Tibial nerve (tissue), 4 donors: ENCODE results near the gene TXLNG.

ENCODE experiments used
- EP300 ChIP-seq, 2 donors: sonication (generic); formaldehyde crosslinking; IDR thresholded peaks; one replicate each; pipeline ENCODE4 v1.6.1; 2017; ENCODE audit warnings: antibody characterized with exemption in 2 of 2, mild to moderate bottlenecking in 1 of 2
- POLR2A ChIP-seq, 2 donors: fragments of 450-650 bp; IDR thresholded peaks; one replicate each; pipeline ENCODE4 v1.6.1; 2017; ENCODE audit warnings: antibody characterized with exemption in 2 of 2, mild to moderate bottlenecking in 2 of 2, moderate library complexity in 2 of 2
- TF ChIP-seq, protein P1 (sequence below), 5 experiments: fragments of 200-600 bp in 3 of 5; fragments of 450-650 bp in 2 of 5; sonication (generic) in 3 of 5; IDR thresholded peaks; one replicate each; pipeline ENCODE4 v1.5.1; 2016 to 2019; ENCODE audit warnings: antibody characterized with exemption in 5 of 5, mild to moderate bottlenecking in 3 of 5, moderate library complexity in 2 of 5

GRCh38 chrX:16774746-16775145 is 11.5 kb upstream of the TXLNG start:
- TF ChIP-seq, protein P1, sequence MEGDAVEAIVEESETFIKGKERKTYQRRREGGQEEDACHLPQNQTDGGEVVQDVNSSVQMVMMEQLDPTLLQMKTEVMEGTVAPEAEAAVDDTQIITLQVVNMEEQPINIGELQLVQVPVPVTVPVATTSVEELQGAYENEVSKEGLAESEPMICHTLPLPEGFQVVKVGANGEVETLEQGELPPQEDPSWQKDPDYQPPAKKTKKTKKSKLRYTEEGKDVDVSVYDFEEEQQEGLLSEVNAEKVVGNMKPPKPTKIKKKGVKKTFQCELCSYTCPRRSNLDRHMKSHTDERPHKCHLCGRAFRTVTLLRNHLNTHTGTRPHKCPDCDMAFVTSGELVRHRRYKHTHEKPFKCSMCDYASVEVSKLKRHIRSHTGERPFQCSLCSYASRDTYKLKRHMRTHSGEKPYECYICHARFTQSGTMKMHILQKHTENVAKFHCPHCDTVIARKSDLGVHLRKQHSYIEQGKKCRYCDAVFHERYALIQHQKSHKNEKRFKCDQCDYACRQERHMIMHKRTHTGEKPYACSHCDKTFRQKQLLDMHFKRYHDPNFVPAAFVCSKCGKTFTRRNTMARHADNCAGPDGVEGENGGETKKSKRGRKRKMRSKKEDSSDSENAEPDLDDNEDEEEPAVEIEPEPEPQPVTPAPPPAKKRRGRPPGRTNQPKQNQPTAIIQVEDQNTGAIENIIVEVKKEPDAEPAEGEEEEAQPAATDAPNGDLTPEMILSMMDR (IDR thresholded peaks at IDR 0.05): no peak
- TF ChIP-seq POLR2A (IDR thresholded peaks at IDR 0.05) (no peak), EP300 (IDR thresholded peaks at IDR 0.05) (no peak)
